HG02798 (cell line): ENCODE data around the gene FAM72A.
"Not testable (repeated sequence)": the region's sequence is repeated elsewhere in the genome, so short reads cannot be mapped to it uniquely, and the experiment has no call there.

ENCODE experiments used
- ATAC-seq: cut with Tn5 transposase; IDR thresholded peaks from one replicate; pipeline ENCODE4 v1.9.1; 2021; ENCODE audit warnings: mild to moderate bottlenecking; ENCODE audit not compliant: unreplicated experiment, poor library complexity

FAM72A gene

DNA sequence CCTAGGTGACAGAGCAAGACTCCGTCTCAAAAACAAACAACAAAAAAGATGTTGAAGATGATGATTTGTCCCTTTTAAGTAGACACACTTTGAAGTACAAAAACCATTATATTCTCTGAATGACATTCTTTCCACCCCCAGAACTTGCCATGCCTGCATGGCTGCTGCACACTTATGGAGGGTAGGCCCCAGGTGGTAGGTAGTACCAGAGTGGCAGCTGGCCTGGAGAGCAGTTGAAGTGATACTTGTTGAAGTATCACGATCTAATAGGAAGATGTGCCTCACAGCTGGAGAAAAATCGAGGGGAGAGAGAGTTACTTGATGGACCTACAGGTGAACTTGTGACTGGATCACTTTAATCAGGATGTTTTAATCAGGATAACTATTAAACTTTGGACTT, 15.6 kb upstream of the FAM72A start:
- ATAC-seq: not testable (repeated sequence)

DNA sequence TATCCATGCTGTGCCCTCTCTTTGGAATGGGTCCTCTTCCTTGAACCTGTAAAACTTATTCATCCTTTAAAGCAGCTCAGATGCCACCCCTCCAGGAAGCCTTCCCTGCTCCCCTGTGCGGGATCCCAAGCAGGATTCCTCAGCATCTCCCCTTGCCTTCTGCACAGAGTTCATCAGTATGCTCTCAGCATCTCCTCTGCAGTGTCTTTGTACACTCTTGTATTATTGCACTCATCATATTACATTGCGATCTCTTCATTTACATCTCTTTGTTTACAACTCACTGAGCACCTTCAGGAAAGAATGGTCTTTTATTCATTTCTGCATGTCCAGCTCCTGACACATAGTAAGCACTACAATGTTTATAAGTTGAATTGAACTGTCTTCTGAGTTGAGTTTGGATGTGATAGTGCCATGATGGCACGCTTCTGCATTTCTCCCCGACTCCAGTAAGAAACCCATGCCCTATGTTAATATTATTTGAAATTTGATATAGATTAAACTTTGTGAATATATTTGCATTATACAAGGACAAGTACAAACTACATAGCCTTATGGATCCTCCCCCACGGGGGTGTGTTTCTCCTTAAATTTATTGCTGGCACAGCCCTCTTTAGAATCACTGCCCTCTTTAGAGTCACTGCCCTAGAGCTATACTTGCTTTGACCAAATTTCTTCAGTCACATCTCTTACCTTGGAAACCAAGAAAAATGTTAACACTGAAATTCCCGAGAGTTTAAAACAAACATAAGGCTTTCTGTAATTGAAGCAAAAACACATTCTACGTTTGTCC, 13.2 kb upstream of the FAM72A start:
- not testable (repeated sequence) for ATAC-seq

DNA sequence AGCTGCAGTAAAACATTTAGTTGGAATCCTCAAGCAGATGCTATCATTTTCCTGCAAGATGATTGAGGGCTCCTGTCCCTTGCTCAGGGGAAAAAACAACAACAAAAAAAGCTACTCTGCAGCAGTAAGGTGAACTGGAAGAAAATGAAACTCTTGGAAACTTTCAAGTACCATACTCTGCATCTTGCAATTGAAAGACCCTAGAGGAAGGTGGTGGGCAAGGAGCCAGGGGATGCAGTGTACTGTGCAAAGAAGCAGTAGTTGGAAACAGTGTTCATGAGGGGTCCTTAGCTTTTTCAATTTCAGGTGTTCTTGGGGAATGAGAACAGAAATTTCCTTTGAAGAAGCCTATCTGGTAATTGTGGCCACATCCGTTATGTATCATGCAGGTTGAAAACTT, 8.2 kb upstream of the FAM72A start:
- not testable (repeated sequence) for ATAC-seq

DNA sequence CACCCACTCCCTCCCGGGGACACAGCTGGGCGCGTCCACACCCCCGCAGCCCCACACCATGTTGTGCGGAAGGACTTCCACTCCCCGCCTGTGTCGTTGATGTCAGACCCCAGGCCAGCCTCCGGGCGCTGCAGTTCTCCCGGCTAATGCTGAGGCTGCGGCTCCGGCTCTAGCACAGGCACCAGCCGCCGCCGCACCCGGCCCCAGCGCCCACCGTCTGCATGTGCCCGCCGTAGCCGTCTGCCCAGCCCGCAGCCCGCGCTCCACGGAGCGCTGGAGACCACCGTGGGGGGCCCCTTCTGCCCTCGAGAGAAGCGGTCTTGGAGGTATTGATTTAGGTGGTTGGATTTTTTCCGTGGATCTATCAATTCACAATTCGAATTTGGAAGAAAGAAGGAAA, 2.9 kb upstream of the FAM72A start:
- ATAC-seq: not testable (repeated sequence)

DNA sequence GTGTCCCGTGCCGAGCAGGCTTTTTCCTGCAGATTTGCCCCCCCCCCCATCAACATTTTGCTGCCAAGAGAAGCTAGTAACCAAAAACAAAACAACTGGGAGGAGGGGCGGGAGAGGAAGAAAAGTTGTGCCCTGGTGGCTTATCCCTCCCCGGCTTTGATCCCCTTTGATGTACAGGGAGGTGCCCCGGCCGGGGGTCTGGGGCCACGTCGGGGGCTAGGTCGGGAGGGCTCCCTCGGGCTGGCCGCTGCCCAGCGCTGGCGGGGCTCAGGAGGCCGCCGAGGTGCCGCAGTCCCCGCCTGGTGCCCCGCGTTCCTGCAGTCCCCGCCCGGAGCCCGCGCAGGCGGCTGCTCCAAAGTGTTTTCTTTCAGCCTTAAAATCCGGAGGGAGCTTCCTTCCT, 2.2 kb upstream of the FAM72A start:
- not testable (repeated sequence) for ATAC-seq

DNA sequence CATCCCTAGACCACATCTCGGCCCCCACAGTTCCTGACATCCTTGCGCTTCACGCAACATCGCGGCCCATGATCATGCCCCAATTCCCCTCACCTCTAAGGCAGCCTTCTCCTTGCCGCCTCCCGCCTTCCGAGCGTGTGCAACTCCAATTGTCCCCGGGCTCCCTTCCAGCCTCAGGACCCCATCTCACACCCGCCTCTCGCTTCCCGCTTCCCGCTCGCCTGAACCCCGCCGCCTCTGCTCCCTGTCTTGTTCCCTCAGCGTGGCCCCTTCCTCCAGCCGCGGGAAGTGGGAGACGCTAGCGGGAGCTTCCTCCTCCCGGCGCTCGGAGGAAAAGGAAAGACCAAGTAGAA, 1.5 kb upstream of the FAM72A start:
- ATAC-seq: not testable (repeated sequence)

DNA sequence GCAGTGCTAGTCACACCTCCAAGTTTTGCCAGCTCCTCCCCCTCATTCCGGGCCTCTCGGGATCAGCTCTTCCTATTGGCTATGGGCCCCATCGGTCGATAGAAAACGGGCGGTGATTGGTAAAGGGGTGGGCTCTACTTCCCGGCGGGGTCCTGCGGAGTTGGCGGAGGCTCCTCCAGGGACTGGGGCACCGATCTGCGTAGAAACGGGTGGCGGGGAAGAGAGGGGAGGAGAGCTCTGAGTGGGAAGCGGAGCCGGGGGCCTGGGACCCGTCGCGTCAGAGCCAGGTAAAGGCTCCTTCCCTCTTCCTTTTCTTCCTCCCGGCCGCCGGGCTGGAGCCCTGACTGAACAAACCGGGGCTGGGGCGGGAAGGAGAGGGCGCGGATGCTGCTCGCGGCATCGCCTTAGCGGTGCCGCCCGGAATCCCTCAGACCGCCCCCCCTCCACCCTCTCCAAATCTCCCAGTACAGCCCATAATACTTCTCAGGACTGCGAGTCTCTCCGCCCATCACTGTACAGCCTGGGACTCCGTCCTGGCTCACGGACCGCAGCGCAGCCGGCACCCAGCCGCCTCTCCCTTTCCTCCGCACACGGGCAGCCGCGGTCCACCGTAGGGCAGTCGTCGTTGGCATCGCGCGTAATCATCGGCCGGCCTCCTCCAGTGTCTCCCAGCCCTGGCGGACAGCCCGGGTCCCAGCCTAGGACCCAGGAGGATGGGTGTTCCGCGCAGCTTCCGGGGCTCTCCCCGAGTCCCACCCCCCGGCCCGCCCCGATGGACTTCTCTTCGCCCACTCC, 922 bp upstream of the FAM72A start, which contains the start of gene SRGAP2:
SRGAP2 (plus strand) TSS at position 178 of the 795 bp plus-strand sequence. CDS start 2,430 bp downstream, outside the sequence.
- ATAC-seq: peak; percentile 1

DNA sequence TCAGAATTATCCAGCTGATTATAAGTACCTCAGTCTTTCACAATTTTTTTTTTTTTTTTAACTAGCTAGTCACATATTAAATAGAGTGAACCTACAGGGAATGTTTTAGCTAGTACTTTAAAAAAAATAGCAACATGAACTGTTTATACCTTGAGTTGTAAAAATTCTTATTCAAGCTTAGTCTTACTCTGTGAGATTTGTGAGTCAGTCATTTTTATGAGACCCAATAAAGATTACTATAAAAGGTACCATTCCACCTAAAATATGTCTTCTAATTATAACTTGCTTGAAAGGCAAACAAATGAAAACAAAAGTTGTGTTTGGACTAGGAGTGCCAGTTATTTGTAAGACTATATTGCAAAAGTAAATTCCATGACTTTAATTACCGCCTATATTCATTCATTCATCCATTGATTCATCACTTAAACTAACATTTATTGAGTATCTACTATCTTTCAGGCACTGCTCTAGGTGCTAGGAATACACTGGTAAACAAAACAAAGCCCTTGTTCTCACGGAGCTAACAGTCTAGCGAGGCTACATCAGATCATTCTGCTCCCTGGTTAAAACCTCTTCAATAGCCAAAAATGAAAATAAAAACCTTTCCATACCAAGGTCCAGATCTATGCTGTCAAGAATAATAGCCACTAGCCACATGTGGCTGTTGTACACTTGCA, 5.8 kb downstream of the FAM72A start:
- ATAC-seq: not testable (repeated sequence)

DNA sequence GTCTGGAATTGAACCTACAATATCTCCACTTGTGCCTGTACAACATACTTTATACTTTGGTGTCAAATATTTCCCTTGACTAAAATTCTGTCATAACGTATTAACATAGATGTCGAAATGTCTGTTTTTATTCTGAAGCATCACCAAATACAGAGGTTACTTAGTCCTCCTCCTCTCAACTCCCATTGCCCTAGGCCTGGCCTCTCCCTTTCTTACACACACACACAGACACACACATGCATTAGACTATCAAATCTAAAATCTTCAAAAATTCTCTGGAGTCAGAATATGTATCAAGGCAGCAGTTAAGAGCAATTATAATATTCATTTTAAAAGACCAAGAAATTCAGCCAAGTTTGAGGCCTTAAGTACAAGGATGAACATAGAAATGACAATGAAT, 7.5 kb downstream of the FAM72A start:
- ATAC-seq: not testable (repeated sequence)

DNA sequence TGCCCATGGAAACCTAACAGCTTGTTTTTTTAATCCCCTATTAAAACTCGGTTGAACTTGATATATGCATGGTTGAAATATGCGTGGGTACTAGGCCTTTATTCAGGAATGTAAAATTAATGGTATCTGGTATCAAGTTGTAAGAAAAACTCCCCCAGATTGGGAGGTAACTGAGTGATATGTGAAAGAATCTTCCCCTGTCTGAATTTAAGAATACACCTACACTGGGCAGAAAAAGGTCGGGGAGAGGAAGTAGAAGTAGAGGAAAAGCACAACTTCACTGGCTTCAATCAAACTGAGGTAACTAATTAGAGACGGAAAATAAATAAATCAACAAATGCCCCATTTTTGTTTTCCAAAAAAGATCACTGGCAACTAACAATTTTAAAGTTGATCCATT, 15.8 kb downstream of the FAM72A start:
- not testable (repeated sequence) for ATAC-seq

DNA sequence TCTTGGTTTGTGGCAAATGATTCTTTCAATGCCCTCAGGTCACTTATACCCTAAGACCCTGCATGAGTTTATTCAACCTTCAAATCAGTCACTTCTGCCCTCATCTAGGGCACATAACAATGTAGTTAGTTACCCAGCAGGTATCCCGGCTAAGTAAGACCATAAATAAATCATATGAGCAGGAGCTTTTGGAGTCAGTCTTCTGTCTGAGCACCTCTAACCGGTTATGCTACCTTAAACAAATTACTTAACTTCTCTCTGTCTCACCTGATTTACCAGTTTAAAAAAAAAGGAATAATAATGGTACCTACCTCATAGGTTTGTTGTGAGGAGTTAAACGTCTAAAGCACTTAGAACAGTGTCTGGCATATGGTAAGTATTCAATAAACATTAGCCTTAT, 16.9 kb downstream of the FAM72A start:
- not testable (repeated sequence) for ATAC-seq

DNA sequence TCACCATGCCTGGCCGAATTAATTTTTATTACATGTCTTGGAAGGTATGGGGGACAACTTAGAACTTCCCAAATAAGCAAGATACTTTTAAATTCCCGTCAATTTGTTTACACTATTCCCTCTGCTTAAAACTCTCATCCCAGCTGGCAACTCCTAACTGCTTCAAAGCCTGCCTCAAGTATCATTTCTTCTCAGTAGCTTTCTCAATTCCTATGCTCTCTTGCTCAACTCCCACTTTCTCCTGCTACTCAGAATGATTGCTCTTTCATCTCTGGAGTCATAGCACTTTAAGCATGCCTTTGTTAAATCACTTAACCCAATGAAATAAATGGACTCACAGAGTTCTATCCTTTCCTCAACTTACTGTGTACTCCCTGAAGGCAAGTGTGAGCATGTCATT, 18.9 kb downstream of the FAM72A start:
- ATAC-seq: not testable (repeated sequence)

DNA sequence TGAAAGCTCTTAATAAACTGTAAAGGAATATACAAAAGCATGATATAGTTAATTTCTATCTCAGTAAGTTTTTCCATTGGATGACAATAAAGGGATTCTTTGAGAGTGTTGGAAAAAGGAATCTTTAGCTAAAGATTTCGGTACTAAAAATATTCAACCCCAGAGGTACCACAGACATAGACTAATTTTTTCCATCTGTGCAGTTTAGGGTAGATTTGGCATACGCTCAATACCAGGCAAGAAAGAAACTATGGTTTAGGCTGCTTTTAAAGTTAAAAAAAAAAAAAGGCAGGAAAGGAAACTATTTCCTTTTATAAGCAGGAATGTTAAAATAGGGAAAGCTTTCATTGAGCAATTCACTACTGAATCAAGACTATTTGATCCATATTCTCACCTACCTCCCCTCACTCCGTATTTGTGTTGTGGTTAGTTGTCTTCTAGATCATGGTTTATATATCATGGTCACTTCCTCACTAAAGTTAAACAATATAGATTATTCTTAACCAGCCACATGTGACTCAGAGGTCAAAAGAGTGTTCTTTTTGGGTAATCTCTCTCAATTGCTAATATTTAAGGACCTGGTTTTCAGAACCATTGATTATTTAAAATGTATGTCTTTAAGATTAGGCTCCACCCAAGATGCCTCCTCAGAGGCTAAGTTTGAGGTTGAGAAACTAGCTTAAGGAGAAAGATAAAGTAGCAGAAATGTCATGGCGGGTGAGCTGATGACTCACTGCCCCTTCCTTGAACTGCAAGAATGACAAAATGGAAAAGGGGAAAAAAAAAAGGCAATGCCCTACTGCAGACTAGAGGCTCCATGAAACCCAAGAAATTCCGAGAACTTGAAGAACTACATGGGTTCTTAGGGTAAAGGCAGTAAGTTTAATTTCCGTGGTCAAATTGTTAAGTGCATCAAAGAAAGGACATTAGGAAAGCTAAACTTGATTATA, 20.0 kb downstream of the FAM72A start:
- not testable (repeated sequence) for ATAC-seq

DNA sequence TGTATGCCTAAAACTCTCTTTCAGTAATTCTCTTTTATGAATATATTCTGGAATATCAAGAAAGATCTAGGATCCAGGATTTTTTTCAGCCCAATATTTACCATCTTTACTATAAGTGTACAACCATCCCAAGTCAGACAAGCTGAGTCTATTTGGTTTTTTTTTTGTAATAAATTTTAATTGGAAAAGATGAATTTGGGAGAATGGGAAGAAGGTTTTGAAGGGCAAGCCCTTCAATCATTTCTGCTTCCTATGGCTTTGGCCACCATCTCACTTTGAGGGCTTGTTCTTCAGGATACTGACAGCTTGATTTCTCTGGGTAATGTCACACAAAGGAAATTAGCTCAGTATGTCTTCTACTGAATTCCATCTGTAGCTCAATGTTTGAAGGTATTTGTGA, 23.0 kb downstream of the FAM72A start:
- ATAC-seq: not testable (repeated sequence)

DNA sequence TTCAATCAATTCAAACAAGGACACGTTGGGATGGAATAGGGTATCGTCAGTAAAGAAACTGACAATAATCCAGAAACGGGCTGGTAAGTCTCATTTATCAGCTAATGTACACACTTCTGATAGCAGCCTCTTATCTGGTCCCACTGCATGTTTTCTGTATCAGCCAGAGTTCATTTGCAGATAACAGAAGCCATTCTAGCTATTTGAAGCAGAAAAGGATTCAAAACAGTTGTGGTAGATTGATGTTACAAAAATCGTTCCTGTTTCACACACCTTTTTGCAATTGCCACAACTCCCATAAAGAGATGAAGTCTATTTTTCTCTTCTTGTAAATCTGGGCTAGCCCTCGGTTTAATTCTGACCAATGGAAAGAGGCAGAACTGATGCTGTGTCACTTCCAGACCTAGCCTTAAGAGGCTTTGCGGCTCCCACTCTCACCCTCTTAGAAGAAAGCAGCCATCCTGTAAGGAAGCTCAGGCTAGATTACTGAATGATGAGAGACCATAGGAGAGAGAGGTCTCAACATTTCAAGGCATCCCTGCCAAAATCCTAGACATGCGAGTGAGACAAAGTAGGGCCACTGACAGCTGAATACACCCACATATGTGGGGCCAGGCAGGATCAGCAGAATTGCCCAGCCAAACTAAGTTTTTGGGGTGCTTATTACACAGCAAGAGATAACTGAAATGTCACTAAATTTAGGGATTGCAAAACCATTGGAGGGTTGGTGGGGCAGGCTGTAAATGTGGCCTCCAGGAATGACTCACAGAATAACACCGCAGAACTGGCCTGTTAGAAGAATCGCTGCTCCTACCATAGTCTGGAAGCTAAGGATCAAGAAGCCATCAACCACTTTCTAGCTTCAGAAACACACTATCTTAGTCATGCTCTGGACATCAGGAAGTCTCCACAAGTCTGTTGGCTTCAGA, 24.3 kb downstream of the FAM72A start:
- ATAC-seq: not testable (repeated sequence)

DNA sequence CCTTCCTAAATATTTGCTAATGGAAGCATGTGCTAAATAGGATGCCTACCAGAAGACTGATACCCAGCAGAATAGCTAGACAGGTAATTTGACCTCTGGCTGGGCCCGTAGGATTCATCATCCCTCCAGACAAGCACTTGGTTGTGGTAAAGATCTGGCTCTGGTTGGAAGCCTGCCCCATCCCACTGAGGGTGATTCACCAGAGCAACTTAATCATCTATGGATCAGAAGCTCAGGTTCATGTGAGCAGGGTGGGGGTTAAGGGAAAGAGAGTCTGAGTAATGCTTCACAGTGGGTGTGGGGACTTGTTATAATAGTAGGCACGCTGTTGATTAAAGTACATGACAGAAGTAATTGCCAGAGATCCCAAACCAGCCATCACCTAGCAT, 26.5 kb downstream of the FAM72A start:
- ATAC-seq: not testable (repeated sequence)

DNA sequence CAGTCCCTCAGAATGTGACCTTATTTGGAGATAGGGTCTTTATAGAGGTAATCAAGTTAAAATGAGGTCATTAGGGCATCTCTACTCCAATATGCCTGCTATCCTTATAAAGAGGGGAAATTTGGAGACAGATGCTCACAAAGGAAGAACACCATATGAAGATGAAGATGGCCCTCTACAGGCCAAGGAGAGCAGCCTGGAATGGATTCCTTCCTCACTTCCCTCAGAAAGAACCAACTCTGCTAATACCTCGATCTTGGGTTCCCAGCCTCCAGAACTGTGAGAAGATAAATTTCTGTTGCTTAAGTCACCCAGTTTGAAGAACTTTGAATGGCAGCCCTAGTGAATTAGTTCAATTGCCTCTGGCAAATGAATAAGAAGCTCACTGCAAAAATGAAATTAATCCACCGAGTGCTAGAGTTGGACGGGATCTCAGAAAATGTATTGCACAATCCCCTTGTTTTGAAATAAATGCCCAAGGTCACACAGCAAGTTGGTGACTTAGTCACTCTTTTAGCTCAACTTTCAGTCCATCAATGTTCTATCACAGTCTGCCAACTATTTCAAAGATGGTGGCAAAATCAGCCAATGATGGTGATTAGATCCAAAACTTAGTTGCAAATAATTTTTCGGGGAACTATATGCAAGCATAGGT, 27.1 kb downstream of the FAM72A start:
- ATAC-seq: not testable (repeated sequence)

DNA sequence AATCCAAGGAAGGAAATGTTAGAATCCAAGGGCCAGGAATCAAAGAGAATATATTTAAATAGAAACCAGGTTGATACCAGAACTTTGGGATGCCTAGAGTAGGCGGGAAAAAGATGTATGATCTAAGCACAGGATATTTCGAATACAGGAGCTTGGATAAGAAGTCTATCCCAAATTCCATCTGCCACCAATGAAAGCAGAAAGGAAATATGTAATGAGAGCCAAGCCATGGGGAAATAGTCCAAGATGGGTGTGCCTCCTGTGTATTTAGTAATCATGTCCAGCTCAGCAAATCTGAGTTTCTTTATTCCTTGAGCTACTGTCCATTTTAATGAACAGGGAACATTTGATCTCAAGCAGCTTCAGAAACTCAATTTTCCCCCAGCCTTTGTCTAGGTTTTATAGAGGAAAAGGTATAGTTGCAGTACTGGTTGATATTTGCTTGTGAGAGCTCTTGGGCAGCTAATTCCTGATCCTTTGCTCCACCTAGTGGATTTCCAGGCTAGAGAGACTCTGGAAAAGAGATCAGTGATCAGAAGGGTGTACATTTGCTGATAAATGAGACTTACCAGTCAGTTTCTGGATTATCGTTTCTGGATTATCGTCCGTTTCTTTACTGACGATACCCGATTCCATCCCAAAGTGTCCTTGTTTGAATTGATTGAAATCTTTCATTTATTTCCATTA, 28.3 kb downstream of the FAM72A start:
- not testable (repeated sequence) for ATAC-seq
